Fibroblast of skin of left quadriceps (primary cell): ENCODE data around the gene PPP2R3A.

ENCODE experiments used
- DNase-seq, 2 experiments: peaks; one replicate each; pipeline ENCODE4 v3.0.0-alpha.2; 2013; ENCODE audit warnings: low read depth in 2 of 2

The PPP2R3A gene

GRCh38 chr3:136022529-136023263 lies 57.2 kb downstream of the PPP2R3A start:
- no peak for DNase-seq

DNA sequence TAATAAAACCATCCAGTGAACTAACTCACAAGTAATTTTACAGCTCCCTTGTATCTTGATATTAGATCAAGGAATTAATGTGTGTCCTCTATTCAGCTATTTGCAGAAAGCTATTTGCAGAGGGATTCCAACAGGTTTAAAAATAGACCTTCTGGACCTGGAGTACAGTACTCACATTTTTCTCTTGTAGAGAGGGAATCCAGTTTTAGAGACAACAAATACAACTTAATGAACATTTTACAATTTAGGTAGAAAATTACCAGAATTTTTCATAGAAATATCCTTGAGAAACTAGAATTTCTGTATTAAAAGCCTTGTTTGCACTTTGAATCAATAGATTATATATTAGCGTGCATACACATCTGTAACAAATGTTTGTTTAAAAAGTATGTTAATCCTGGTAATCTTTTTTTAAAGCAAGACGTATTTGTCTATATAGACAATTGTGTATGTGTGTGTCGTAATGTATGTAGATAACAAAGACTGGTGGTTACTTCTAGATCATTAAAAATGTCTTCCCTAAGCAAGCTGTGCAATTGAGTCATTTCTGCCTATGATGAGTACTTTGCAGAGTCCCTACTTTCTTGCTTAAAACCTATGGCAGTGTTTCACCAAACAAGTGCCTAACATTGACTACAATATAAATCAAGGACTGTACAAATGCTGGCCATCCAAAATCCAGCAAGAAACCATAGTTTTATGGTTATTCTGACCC lies 57.9 kb downstream of the PPP2R3A start:
- DNase-seq, result no peak

DNA sequence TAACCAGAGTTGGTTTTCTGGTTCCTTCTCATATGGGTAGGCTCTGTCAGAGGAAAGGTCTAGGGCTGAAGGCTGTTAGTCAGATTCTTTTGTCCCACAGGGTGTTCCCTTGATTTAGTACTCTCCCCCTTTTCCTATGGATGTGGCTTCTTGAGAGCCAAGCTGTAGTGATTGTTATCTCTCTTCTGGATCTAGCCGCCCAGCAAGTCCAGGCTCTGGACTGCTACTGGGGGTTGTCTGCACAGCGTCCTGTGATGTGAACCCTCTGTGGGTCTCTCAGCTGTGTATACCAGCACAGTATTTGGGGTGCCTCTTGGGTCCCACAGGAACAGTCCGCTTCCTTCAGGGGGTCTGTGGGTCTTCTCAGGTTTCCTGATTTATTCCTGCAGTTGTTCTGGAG lies 70.8 kb downstream of the PPP2R3A start:
- no peak for DNase-seq

DNA sequence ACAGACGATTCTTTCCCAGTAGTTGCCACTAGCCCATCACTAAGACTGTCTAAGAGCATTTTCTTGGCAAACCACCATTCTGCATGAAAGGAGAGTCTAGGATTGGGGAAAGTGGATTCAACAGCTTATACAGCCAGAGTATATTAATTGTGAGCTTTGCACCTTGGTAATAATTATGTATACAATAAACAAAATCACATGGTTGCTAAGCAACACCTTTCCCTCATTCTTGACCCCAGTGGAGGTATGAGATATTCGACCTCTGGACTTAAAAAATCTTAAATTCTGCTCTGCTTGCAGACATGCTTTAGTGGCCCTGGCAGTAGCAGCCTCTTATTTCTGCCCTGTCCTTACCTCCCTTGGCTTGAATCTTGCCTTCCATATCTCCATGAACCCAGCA lies 73.1 kb downstream of the PPP2R3A start:
- DNase-seq, result no peak

- peak; percentile 41 to 48 for DNase-seq
These were observed 77.2 kb downstream of the PPP2R3A start for GRCh38 chr3:136042608-136043221.

- no peak for DNase-seq
These were observed 79.6 kb downstream of the PPP2R3A start for GRCh38 chr3:136044980-136045745.

DNA sequence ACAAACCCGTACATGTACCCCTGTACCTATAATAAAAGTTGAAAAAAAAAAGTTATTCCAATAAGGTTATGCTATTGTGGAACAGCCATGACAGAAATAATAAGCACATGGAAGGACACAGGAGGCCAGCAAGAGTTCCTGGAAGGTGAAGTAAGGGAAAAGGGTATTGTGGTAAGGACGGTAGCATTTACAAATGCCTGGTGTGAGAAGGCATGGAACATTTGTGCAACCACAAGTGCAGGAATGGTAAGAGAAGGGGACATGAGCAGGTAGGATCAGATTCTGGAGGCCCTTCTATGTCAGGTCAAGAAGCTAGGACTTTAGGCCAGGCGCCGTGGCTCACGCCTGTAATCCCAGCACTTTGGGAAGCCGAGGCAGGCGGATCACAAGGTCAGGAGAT lies 82.5 kb downstream of the PPP2R3A start:
- no peak for DNase-seq

- DNase-seq, result no peak
These were observed 84.7 kb downstream of the PPP2R3A start for GRCh38 chr3:136050250-136050649.

GRCh38 chr3:136055491-136055890 lies 90.0 kb downstream of the PPP2R3A start:
- DNase-seq, result no peak

GRCh38 chr3:136067211-136067610 lies 101.7 kb downstream of the PPP2R3A start:
- no peak for DNase-seq

DNA sequence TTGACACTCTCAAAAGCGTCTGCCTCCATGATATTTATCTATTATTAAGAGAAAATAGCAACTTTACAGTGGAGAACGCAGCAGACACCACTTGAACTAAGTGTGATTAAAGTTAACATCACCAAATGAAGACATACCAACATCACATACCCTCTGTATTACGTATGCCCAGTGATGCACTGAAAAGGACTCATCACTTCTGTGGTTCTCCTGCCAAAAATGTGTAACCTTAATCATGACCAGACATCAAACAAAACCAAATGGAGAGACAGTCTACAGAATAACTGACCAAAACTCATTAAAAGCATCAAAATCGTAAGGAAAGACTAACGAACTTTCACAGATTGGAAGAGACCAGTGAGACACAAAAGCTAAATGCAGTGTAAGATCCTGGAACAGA lies 103.2 kb downstream of the PPP2R3A start:
- peak; percentile 58 for DNase-seq

DNA sequence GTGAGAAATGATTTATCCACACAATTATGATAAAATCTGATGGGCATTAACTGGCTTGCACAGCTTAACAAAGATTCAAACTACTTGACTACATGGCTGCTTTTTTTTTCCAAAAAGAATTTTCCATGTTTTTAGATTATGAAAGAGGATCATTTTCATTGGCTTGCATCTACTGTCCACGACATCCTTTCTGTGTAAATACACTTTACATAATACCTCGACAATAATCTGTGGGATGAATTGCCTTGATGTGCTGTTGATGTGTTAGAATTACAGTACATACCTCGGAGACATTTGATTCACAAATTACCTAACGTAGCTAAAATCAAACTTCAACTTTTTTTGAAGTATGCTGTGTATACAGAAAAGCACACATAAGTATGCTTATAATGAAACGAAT lies 104.4 kb downstream of the PPP2R3A start:
- no peak for DNase-seq

DNA sequence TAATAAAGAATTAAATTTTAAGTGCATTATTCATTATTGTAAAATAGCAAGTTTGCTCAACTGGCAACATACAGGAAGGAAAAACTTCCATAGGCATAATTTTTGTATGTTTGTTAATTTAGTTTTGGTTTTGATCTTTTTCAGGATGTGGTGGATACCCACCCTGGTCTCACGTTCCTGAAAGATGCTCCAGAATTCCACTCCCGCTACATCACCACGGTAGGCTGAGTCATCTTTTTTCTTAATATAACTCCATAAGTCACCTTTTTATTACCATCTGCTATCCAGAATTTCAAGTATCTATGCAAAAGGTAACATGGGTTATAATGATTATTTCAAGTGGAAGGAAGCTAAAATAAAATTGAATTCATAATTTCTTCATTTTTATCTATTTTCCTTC lies 104.8 kb downstream of the PPP2R3A start:
- peak; percentile 71 to 75 for DNase-seq

GRCh38 chr3:136070953-136071949 lies 105.7 kb downstream of the PPP2R3A start:
- DNase-seq, result no peak

GRCh38 chr3:136074546-136075170 lies 109.1 kb downstream of the PPP2R3A start:
- no peak for DNase-seq

DNA sequence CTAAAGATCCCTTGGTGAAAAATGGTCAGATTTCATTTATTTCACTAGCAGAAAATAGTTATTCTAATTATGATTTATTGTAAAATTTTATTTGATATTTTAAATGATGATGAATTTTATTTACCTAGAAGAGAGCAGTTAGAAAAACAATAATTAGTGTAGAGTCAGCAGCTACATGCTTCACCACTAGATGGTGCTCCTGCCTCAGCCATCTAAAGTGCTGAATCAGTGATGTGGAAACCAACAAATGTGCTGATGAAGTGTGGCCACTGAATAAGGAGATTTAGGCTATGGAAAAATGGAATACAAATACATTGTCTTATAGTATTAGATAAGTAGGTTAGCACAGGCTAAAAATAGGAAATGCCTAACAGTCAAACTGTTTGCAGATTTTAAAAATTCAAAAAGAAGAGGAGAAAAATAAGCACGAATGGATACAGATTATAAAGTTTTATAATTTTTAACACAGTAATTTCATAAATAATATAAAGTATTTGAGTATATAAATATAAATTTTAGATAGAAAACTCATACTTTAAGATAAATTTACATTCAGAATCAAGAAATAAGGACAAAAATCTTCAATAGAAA lies 109.8 kb downstream of the PPP2R3A start:
- peak; percentile 56 to 64 for DNase-seq

DNA sequence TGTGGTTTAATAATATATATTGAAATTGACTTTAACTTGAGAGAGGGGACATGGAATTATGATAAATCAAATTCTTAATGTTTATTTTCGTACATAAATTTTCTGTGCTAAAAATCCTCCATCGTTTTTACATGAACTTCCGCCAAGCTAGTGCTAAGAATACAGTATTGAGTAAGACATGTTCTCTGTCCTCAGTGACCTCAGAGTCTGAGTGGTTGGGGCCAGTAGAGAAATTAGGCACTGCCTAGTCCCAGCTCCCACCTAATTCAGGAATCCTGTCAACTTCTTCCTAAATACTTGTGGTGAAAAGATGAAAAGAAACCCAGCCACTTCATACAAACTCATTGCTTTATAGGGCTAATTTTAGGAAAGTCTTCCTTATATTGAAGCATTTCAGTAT lies 110.3 kb downstream of the PPP2R3A start:
- DNase-seq, result no peak

DNA sequence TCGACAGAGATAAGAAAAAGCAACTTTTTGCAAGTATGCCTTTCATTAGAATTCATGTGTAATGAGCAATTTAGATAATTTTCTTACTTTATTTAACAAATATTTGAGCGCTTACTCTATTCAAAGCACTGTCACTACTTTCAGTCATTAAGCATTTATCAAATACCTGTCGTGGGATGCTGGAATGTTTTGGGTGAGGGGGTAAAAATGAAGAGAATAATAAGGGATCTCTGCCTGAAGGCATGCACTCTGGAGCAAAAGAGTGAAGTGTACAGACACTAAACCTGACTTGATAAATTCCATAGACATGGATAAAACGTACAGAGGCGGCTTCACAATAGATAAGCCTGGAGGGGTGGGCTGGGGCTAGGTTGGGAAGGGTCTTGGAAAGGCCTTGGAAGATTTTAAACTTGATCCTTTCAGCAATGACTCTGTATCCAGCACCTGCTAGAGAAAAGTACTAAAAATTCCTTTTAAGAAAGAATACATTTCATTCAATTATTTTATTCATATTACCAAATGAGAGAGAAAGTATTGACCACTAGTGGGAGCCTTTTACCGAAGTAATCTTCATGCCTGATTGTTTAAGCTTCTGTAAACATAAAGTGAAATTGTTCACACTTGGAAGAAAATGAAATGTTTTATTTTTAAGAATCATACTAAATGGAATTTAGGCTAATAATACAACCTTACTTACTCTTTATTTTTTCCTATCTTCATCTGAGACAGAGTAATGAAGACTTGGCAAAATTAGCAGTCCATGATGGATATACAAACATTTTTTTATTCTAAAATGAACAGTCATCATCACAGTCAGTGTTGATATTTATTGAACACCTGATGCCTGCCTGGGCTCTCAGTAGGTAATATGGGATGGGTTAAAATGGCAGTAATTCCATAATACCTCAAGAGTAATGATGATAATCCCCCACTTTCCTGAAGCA lies 113.2 kb downstream of the PPP2R3A start:
- no peak for DNase-seq
